ENCODE measurements around the gene SEL1L.
"Not testable (repeated sequence)": the region's sequence is repeated elsewhere in the genome, so short reads cannot be mapped to it uniquely, and the experiment has no call there.

SEL1L gene

DNA sequence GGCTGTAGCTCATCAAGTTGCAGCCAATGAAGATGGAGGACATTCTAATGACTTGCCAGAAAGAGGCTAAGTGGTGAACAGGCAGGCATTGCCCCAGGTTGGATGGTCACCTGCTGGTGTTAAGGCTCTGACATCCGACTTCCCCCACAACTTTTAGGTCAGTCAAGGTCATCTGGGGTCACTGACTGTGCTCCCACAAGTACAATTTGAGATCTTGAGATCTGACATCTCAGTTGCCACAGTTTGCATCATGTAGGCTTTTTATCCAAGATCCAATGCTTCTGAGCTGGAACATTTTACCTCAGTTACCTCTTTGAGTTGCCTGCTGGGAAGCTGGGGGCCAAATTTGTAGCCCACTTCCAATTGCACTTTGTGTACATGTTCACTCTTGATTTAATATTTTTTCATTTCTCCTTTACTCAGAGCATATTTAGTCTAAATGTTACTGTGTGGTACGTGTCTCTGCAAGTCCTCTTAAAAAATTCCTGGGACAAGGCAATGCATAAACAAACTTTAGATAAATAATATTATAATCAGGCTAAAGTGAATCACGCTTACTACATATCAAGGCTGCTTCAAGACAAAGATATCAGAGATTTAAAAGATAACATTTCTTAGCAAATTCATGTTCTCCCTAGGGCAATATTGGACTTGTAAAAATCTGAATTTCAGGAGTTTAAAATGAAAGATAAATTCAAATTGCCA is 61.4 kb downstream of the SEL1L start:
- H3K9me3 ChIP-seq (ENCODE audit: control insufficient read depth in 1 of 2, low read length in 2 of 2), result no peaks in the 10 kb centered on the region
- H3K4me1 ChIP-seq (ENCODE audit: control insufficient read depth in 1 of 2, insufficient read depth in 2 of 2, low read length in 2 of 2), result no peaks in the 10 kb centered on the region
- H3K4me3 ChIP-seq (ENCODE audit: low read depth in 1 of 2, low read length in 2 of 2), result no peak overlapping the region
- peaks cover 16 to 18% of the 10 kb centered on the region in 2 donors for H3K36me3 ChIP-seq (ENCODE audit: control insufficient read depth in 1 of 2, insufficient read depth in 2 of 2, low read length in 2 of 2)
- H3K27ac ChIP-seq (ENCODE audit: low read length), result no peak overlapping the region
- H3K27me3 ChIP-seq (ENCODE audit: low read depth, low read length), result no peaks in the 10 kb centered on the region

DNA sequence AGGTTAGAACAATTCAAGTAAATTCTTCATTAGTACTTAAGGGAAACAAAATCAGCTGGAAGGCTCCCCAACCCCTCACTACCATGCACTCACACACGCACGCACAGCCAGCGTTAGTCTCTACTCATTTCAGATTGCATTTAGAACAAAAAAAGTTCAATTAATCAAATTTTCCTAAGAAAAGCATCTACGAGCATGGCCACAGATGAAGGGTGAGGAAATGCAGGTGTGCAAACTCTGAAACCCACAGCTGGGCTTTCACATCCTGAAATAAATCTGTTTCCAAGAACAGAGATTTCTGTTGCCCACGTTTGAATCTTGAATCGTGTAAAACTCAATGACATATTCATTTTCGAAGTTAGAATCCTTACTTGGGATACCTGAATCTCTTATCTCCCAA is 62.6 kb downstream of the SEL1L start:
- no peaks in the 10 kb centered on the region for H3K27me3 ChIP-seq (ENCODE audit: low read depth, low read length)
- no peak overlapping the region for H3K4me3 ChIP-seq (ENCODE audit: low read depth in 1 of 2, low read length in 2 of 2)
- H3K4me1 ChIP-seq (ENCODE audit: control insufficient read depth in 1 of 2, insufficient read depth in 2 of 2, low read length in 2 of 2), result no peaks in the 10 kb centered on the region
- H3K9me3 ChIP-seq (ENCODE audit: control insufficient read depth in 1 of 2, low read length in 2 of 2), result no peaks in the 10 kb centered on the region
- no peak overlapping the region for H3K27ac ChIP-seq (ENCODE audit: low read length)
- peaks cover 6 to 7% of the 10 kb centered on the region in 2 donors for H3K36me3 ChIP-seq (ENCODE audit: control insufficient read depth in 1 of 2, insufficient read depth in 2 of 2, low read length in 2 of 2)

DNA sequence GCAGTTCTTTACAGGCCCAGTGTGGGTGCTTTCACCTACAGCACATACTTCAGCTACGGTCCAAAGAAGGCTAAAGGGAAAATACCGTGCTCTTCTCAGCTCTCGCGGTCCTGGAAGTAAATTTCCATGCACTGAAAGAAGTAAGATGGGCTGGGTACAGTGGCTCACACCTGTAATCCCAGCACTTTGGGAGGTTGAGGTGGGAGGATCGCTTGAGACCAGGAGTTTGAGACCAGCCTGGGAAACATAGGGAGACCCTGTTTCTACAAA is 63.2 kb downstream of the SEL1L start:
- H3K27me3 ChIP-seq (ENCODE audit: low read depth, low read length); H3K36me3 ChIP-seq (ENCODE audit: control insufficient read depth in 1 of 2, insufficient read depth in 2 of 2, low read length in 2 of 2): not testable (repeated sequence)

DNA sequence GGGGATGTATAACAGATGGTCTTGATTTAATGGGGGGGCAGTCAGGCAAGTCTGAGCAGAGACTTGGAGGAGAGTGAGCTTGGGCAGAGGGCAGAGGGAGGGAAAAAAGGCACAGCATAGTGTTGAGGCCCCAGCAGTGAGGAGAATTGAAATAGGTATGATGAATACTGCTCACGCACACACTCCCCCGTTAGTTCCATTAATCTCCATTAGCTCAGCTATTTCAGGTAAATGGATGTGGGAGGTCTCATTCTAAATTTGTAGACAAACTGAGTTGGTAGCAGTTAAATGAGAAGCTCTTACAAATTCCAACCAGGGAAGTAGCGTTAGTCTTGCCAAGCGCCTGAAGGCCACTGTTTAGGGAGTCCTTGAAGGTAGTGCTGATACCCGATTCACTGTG is 66.8 kb downstream of the SEL1L start:
- no peaks in the 10 kb centered on the region for H3K27me3 ChIP-seq (ENCODE audit: low read depth, low read length)
- H3K4me1 ChIP-seq (ENCODE audit: control insufficient read depth in 1 of 2, insufficient read depth in 2 of 2, low read length in 2 of 2), result peaks cover 0 to 2% of the 10 kb centered on the region in 2 donors
- no peak overlapping the region for H3K27ac ChIP-seq (ENCODE audit: low read length)
- no peaks in the 10 kb centered on the region for H3K9me3 ChIP-seq (ENCODE audit: control insufficient read depth in 1 of 2, low read length in 2 of 2)
- H3K4me3 ChIP-seq (ENCODE audit: low read depth in 1 of 2, low read length in 2 of 2), result no peak overlapping the region
- H3K36me3 ChIP-seq (ENCODE audit: control insufficient read depth in 1 of 2, insufficient read depth in 2 of 2, low read length in 2 of 2), result no peaks in the 10 kb centered on the region

More for the DNA sequence above, 63.2 kb downstream of the SEL1L start:
- not testable (repeated sequence) for H3K9me3 ChIP-seq (ENCODE audit: control insufficient read depth in 1 of 2, low read length in 2 of 2); H3K27ac ChIP-seq (ENCODE audit: low read length); H3K4me1 ChIP-seq (ENCODE audit: control insufficient read depth in 1 of 2, insufficient read depth in 2 of 2, low read length in 2 of 2); H3K4me3 ChIP-seq (ENCODE audit: low read depth in 1 of 2, low read length in 2 of 2)

DNA sequence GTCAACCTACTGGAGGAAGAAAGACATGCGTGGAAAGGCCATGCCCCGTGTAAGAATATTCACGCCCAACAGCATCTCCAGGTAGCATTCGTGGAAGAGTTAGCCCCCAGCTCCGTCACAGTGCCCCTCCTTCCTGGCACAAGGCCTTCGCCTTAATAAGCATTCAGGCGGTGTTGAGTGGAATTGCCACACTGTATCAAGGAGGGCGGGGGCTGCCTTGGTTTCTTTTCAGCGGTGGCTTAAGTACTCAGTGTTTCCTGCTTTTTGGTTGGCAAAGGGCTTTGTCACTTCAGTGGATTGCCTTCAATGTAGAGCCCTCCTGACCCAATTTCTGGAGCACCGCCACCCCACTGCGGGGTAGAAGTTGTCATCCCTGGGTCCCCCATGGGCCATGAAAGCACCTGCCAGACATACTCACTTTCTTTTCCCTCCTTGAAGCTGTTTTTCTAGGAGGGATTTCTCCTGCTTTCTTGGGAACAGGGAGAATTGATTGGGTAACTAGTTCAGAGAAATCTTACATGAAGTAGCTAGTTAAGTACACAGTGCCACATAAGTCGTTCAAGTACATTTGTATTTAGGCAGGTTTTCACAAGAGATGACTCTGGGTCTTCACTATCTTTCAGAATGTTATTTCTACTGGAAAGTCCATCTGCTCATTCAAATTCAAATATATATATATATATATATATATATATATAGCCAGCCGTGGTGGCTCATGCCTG is 68.0 kb downstream of the SEL1L start:
- H3K36me3 ChIP-seq (ENCODE audit: control insufficient read depth in 1 of 2, insufficient read depth in 2 of 2, low read length in 2 of 2), result no peaks in the 10 kb centered on the region
- H3K9me3 ChIP-seq (ENCODE audit: control insufficient read depth in 1 of 2, low read length in 2 of 2), result no peaks in the 10 kb centered on the region
- no peaks in the 10 kb centered on the region for H3K27me3 ChIP-seq (ENCODE audit: low read depth, low read length)
- H3K4me1 ChIP-seq (ENCODE audit: control insufficient read depth in 1 of 2, insufficient read depth in 2 of 2, low read length in 2 of 2), result peaks cover 0 to 2% of the 10 kb centered on the region in 2 donors
- no peak overlapping the region for H3K27ac ChIP-seq (ENCODE audit: low read length)
- H3K4me3 ChIP-seq (ENCODE audit: low read depth in 1 of 2, low read length in 2 of 2), result no peak overlapping the region

DNA sequence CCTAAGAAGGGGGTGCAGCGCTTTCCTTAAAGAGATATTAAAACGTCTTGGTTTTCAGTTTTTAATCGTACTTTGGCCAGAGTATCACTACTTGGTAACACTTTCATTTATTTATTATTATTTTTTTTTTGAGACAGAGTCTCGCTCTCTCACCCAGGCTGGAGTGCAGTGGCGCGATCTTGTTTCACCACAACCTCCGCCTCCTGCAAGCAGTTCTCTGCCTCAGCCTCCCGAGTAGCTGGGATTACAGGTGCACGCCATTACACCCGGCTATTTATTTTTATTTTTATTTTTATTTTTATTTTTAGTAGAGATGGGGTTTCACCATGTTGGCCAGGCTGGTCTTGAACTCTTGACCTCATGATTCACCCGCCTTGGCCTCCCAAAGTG is 68.7 kb downstream of the SEL1L start:
- H3K27me3 ChIP-seq (ENCODE audit: low read depth, low read length); H3K36me3 ChIP-seq (ENCODE audit: control insufficient read depth in 1 of 2, insufficient read depth in 2 of 2, low read length in 2 of 2); H3K4me1 ChIP-seq (ENCODE audit: control insufficient read depth in 1 of 2, insufficient read depth in 2 of 2, low read length in 2 of 2); H3K9me3 ChIP-seq (ENCODE audit: control insufficient read depth in 1 of 2, low read length in 2 of 2): not testable (repeated sequence)
- H3K27ac ChIP-seq (ENCODE audit: low read length), result peak overlapping the region; percentile 47
- peak overlapping the region; percentile 71 to 74 for H3K4me3 ChIP-seq (ENCODE audit: low read depth in 1 of 2, low read length in 2 of 2)

GRCh38 chr14:81464253-81465002 is 69.2 kb downstream of the SEL1L start:
- Histone ChIP-seq H3K27me3 (ENCODE audit: low read depth, low read length) (no peaks in the 10 kb centered on the region), H3K36me3 (ENCODE audit: control insufficient read depth in 1 of 2, insufficient read depth in 2 of 2, low read length in 2 of 2) (no peaks in the 10 kb centered on the region), H3K4me1 (ENCODE audit: control insufficient read depth in 1 of 2, insufficient read depth in 2 of 2, low read length in 2 of 2) (peaks cover 0 to 2% of the 10 kb centered on the region in 2 donors), H3K27ac (ENCODE audit: low read length) (peak overlapping the region; percentile 47), H3K4me3 (ENCODE audit: low read depth in 1 of 2, low read length in 2 of 2) (peak overlapping the region; percentile 71 to 74), H3K9me3 (ENCODE audit: control insufficient read depth in 1 of 2, low read length in 2 of 2) (no peaks in the 10 kb centered on the region)

DNA sequence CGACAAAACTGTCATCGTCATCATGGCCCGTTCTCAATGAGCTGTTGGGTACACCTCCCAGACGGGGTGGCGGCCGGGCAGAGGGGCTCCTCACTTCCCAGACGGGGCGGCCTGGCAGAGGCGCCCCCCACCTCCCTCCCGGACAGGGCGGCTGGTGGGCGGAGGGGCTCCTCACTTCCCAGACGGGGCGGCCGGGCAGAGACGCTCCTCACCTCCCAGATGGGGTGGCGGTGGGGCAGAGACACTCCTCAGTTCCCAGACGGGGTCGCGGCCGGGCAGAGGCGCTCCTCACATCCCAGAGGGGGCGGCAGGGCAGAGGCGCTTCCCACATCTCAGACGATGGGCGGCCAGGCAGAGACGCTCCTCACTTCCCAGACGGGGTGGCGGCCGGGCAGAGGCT is 71.3 kb downstream of the SEL1L start:
- not testable (repeated sequence) for H3K4me1 ChIP-seq (ENCODE audit: control insufficient read depth in 1 of 2, insufficient read depth in 2 of 2, low read length in 2 of 2); H3K9me3 ChIP-seq (ENCODE audit: control insufficient read depth in 1 of 2, low read length in 2 of 2); H3K27me3 ChIP-seq (ENCODE audit: low read depth, low read length); H3K27ac ChIP-seq (ENCODE audit: low read length); H3K36me3 ChIP-seq (ENCODE audit: control insufficient read depth in 1 of 2, insufficient read depth in 2 of 2, low read length in 2 of 2); H3K4me3 ChIP-seq (ENCODE audit: low read depth in 1 of 2, low read length in 2 of 2)

DNA sequence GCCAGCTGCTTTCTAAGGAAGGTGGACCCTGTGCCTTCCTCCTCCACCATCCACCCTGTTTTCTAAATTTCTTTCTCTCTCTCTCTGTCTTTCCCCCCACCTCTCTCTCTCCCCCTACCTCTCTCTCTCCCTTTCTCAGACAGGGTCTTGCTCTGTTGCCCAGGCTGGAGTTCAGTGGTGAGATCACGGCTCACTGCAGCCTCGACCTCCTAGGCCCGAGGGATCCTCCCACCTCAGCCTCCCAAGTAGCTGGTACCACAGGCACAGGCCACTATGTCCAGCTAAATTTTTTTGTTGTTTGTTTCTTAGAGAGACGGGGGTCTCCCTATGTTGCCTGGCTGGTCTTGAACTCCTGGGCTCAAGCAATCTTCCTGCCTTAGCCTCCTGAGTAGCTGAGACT is 73.7 kb downstream of the SEL1L start:
- Histone ChIP-seq H3K4me1 (ENCODE audit: control insufficient read depth in 1 of 2, insufficient read depth in 2 of 2, low read length in 2 of 2) (peaks cover 0 to 2% of the 10 kb centered on the region in 2 donors), H3K27ac (ENCODE audit: low read length) (no peak overlapping the region), H3K4me3 (ENCODE audit: low read depth in 1 of 2, low read length in 2 of 2) (no peak overlapping the region), H3K27me3 (ENCODE audit: low read depth, low read length) (no peaks in the 10 kb centered on the region), H3K9me3 (ENCODE audit: control insufficient read depth in 1 of 2, low read length in 2 of 2) (no peaks in the 10 kb centered on the region), H3K36me3 (ENCODE audit: control insufficient read depth in 1 of 2, insufficient read depth in 2 of 2, low read length in 2 of 2) (no peaks in the 10 kb centered on the region)

DNA sequence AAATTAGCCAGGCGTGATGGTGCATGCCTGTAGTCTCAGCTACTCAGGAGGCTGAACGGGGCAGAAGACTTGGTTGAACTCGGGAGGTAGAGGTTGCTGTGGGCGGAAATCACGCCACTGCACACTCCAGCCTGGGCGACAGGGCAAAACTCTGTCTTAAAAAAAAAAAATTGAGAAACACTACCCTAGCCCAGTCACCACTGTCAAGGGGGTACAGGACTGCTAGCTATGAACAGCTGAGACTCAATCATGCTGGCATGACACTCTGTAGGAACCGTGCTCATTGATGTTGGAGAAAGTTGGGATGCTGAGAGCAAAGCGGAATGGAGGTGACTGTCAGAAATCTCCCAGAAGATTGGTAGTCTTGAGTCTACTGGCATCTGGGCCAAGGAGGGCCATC is 75.3 kb downstream of the SEL1L start:
- Histone ChIP-seq H3K4me1 (ENCODE audit: control insufficient read depth in 1 of 2, insufficient read depth in 2 of 2, low read length in 2 of 2) (no peaks in the 10 kb centered on the region), H3K9me3 (ENCODE audit: control insufficient read depth in 1 of 2, low read length in 2 of 2) (no peaks in the 10 kb centered on the region), H3K36me3 (ENCODE audit: control insufficient read depth in 1 of 2, insufficient read depth in 2 of 2, low read length in 2 of 2) (no peaks in the 10 kb centered on the region), H3K4me3 (ENCODE audit: low read depth in 1 of 2, low read length in 2 of 2) (no peak overlapping the region), H3K27ac (ENCODE audit: low read length) (no peak overlapping the region), H3K27me3 (ENCODE audit: low read depth, low read length) (no peaks in the 10 kb centered on the region)

GRCh38 chr14:81455390-81455789 is 78.3 kb downstream of the SEL1L start:
- H3K4me1 ChIP-seq (ENCODE audit: control insufficient read depth in 1 of 2, insufficient read depth in 2 of 2, low read length in 2 of 2), result no peaks in the 10 kb centered on the region
- H3K9me3 ChIP-seq (ENCODE audit: control insufficient read depth in 1 of 2, low read length in 2 of 2), result no peaks in the 10 kb centered on the region
- no peaks in the 10 kb centered on the region for H3K27me3 ChIP-seq (ENCODE audit: low read depth, low read length)
- no peak overlapping the region for H3K4me3 ChIP-seq (ENCODE audit: low read depth in 1 of 2, low read length in 2 of 2)
- H3K36me3 ChIP-seq (ENCODE audit: control insufficient read depth in 1 of 2, insufficient read depth in 2 of 2, low read length in 2 of 2), result no peaks in the 10 kb centered on the region
- H3K27ac ChIP-seq (ENCODE audit: low read length), result no peak overlapping the region

Measured in muscle layer of duodenum (tissue), 2 donors.